HepG2 (cell line): Measurements from ENCODE around the gene RASSF4. TPM values are rescaled to one million over a fixed set of nuclear protein-coding genes. Genes with fewer than 3 reads are reported as not detected.

ENCODE experiments used
- AKAP8 ChIP-seq: sonication (generic); formaldehyde crosslinking; IDR thresholded peaks from 2 replicates; pipeline ENCODE4 v1.5.1; 2020; ENCODE audit warnings: mild to moderate bottlenecking, missing genetic modification reagents
- ELF4 ChIP-seq: sonication (generic); formaldehyde crosslinking; IDR thresholded peaks from 2 replicates; pipeline ENCODE4 v1.5.0; 2020; ENCODE audit warnings: missing genetic modification reagents, mild to moderate bottlenecking, moderate library complexity, borderline replicate concordance
- FOXC1 ChIP-seq: sonication (generic); formaldehyde crosslinking; IDR thresholded peaks from 2 replicates; pipeline ENCODE4 v1.8.0; 2022; ENCODE audit warnings: mild to moderate bottlenecking, missing genetic modification reagents, borderline replicate concordance
- IKZF5 ChIP-seq: IDR thresholded peaks from 2 replicates; pipeline ENCODE4 v1.6.1; 2018; ENCODE audit warnings: missing genetic modification reagents, mild to moderate bottlenecking, missing compliant biosample characterization
- JARID2 ChIP-seq: sonication (generic); formaldehyde crosslinking; IDR thresholded peaks from 2 replicates; pipeline ENCODE4 v1.8.1; 2023; ENCODE audit warnings: missing genetic modification reagents, inconsistent platforms; ENCODE audit not compliant: insufficient replicate concordance
- KLF12 ChIP-seq: sonication (generic); formaldehyde crosslinking; IDR thresholded peaks from 2 replicates; pipeline ENCODE4 v1.4.0; 2020; ENCODE audit warnings: missing genetic modification reagents, borderline replicate concordance
- MAFF ChIP-seq: IDR thresholded peaks from 2 replicates; pipeline ENCODE4 v1.6.1; 2011; ENCODE audit warnings: low read depth, low read length, improper control_type of control experiment
- NCOA2 ChIP-seq: sonication (generic); formaldehyde crosslinking; IDR thresholded peaks from 2 replicates; pipeline ENCODE4 v1.8.0; 2022; ENCODE audit warnings: inconsistent platforms
- PCBP2 ChIP-seq: fragments of 200-400 bp; formaldehyde crosslinking; optimal IDR thresholded peaks from 2 replicates; pipeline ENCODE3; 2018; ENCODE audit warnings: low read length, low read depth; ENCODE audit not compliant: poor library complexity, severe bottlenecking
- RBFOX2 ChIP-seq: fragments of 200-400 bp; formaldehyde crosslinking; IDR thresholded peaks from 2 replicates; pipeline ENCODE4 v1.6.1; 2017; ENCODE audit warnings: low read depth, mild to moderate bottlenecking, low read length
- ZMYM4 ChIP-seq: sonication (generic); formaldehyde crosslinking; IDR thresholded peaks from 2 replicates; pipeline ENCODE4 v1.8.1; 2023; ENCODE audit warnings: mild to moderate bottlenecking, missing genetic modification reagents
- ZNF510 ChIP-seq: sonication (generic); formaldehyde crosslinking; IDR thresholded peaks from 2 replicates; pipeline ENCODE4 v1.4.0; 2020; ENCODE audit warnings: low read depth, mild to moderate bottlenecking, missing genetic modification reagents
- ZNF564 ChIP-seq: sonication (generic); formaldehyde crosslinking; IDR thresholded peaks from 2 replicates; pipeline ENCODE4 v1.8.1; 2023; ENCODE audit warnings: mild to moderate bottlenecking, missing genetic modification reagents
- ZNF570 ChIP-seq: sonication (generic); formaldehyde crosslinking; IDR thresholded peaks from 2 replicates; pipeline ENCODE4 v1.4.0; 2020; ENCODE audit warnings: mild to moderate bottlenecking, missing genetic modification reagents, borderline replicate concordance
- ZNF629 ChIP-seq: sonication (generic); formaldehyde crosslinking; conservative IDR thresholded peaks from 2 replicates; pipeline ENCODE4 v1.5.0; 2020; ENCODE audit warnings: missing genetic modification reagents
- ZNF687 ChIP-seq: sonication (generic); formaldehyde crosslinking; IDR thresholded peaks from 2 replicates; pipeline ENCODE4 v1.5.1; 2020; ENCODE audit warnings: mild to moderate bottlenecking, missing genetic modification reagents, moderate library complexity
- ZNF772 ChIP-seq: sonication (generic); formaldehyde crosslinking; IDR thresholded peaks from 2 replicates; pipeline ENCODE4 v1.5.0; 2020; ENCODE audit warnings: mild to moderate bottlenecking, missing genetic modification reagents
- polyA plus RNA-seq, 8 experiments: library from polyadenylated mRNA; depleted of rRNA in 3 of 8; stranded (reverse) in 7 of 8; unstranded in 1 of 8; fragments of >200 nt; fragmentation: Illumina TruSeq in 4 of 8; extraction: Trizol in 4 of 8; gene quantifications; 2 replicates each; pipeline versions ENCODE4 v1.2.1 to v1.2.3, GENCODE V29; 2011 to 2016; ENCODE audit warnings: low read depth in 4 of 8, missing spikeins in 1 of 8, mixed read lengths in 1 of 8; ENCODE audit not compliant: insufficient read depth in 1 of 8
- total RNA-seq, 5 experiments: library from RNA; depleted of rRNA; stranded (reverse); fragments of >200 nt; fragmentation: Illumina TruSeq; extraction: Trizol; gene quantifications; 2 replicates each; pipeline ENCODE4 v1.2.3, GENCODE V29; 2016; ENCODE audit warnings: low read depth in 1 of 5
- TF ChIP-seq, protein P1 (sequence below), 2 experiments: sonication (generic) in 1 of 2; formaldehyde crosslinking in 1 of 2; IDR thresholded peaks; 2 replicates each; pipeline versions ENCODE4 v1.4.0 to v1.6.1; 2016 to 2020; ENCODE audit warnings: borderline replicate concordance in 1 of 2, low read depth in 1 of 2, mild to moderate bottlenecking in 1 of 2, missing genetic modification reagents in 1 of 2

The RASSF4 gene
- total and polyA plus RNA-seq, 2 of the 13 experiments (the other 11 are each of a cell fraction or from before 2014, with no cell fraction given) = 34.0 to 51.7 TPM

- TF ChIP-seq, protein P1, sequence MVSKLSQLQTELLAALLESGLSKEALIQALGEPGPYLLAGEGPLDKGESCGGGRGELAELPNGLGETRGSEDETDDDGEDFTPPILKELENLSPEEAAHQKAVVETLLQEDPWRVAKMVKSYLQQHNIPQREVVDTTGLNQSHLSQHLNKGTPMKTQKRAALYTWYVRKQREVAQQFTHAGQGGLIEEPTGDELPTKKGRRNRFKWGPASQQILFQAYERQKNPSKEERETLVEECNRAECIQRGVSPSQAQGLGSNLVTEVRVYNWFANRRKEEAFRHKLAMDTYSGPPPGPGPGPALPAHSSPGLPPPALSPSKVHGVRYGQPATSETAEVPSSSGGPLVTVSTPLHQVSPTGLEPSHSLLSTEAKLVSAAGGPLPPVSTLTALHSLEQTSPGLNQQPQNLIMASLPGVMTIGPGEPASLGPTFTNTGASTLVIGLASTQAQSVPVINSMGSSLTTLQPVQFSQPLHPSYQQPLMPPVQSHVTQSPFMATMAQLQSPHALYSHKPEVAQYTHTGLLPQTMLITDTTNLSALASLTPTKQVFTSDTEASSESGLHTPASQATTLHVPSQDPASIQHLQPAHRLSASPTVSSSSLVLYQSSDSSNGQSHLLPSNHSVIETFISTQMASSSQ (IDR thresholded peaks at IDR 0.05; ENCODE audit: low read depth) = no peak
- TF ChIP-seq, protein P1 (CRISPR knock-in tag; IDR thresholded peaks at IDR 0.05; ENCODE audit: borderline replicate concordance) = peak; percentile 44; the same call in 1 of the 2 replicates
- TF ChIP-seq FOXC1 (CRISPR knock-in tag) (no peak), ZMYM4 (0 out of 2 replicates have a peak, but pooled peaks have one; percentile 7), ZNF629 (CRISPR knock-in tag) (peak; percentile 74), ZNF687 (peak; percentile 48; the same call in 1 of the 2 replicates), ZNF510 (CRISPR knock-in tag) (peak; percentile 87), MAFF (no peak), ZNF564 (CRISPR knock-in tag) (0 out of 2 replicates have a peak, but pooled peaks have one; percentile 23), AKAP8 (peak; percentile 95), KLF12 (CRISPR knock-in tag) (peak; percentile 54; the same call in 1 of the 2 replicates), NCOA2 (CRISPR knock-in tag) (0 out of 2 replicates have a peak, but pooled peaks have one; percentile 23), IKZF5 (0 out of 2 replicates have a peak, but pooled peaks have one; percentile 14), ZNF772 (peak; percentile 56; the same call in 1 of the 2 replicates), ELF4 (CRISPR knock-in tag) (peak; percentile 74; the same call in 1 of the 2 replicates), PCBP2 (no peak), ZNF570 (CRISPR knock-in tag) (no peak), RBFOX2 (peak; percentile 47), JARID2 (CRISPR knock-in tag) (peak; percentile 72)
Observed at GRCh38 chr10:44975431-44976331, 16.1 kb downstream of the RASSF4 start (continued).
